Endothelial cell (in vitro differentiated cells): Measurements from ENCODE around the gene SIGLECL1. TPM values are rescaled to one million over a fixed set of nuclear protein-coding genes. Genes with fewer than 3 reads are reported as not detected.
A peak's percentile ranks its signal among the peaks of the same experiment; 100 is the strongest.

Experiments used
- DNase-seq: peaks from one replicate; pipeline ENCODE4 v3.0.0; 2021; ENCODE audit warnings: low spot score
- H3K27ac Mint-ChIP-seq: one replicate; pipeline ENCODE4 v1.8.0; 2021; ENCODE audit warnings: mixed read lengths, inconsistent platforms; ENCODE audit not compliant: unreplicated experiment
- H3K27me3 Mint-ChIP-seq: one replicate; pipeline ENCODE4 v1.8.0; 2021; ENCODE audit warnings: mild to moderate bottlenecking, moderate library complexity, mixed read lengths, inconsistent platforms; ENCODE audit not compliant: unreplicated experiment
- H3K36me3 Mint-ChIP-seq: one replicate; pipeline ENCODE4 v1.8.0; 2021; ENCODE audit warnings: mild to moderate bottlenecking, low read depth, mixed read lengths, inconsistent platforms; ENCODE audit not compliant: unreplicated experiment
- H3K4me1 Mint-ChIP-seq: one replicate; pipeline ENCODE4 v1.8.0; 2021; ENCODE audit warnings: mild to moderate bottlenecking, mixed read lengths, inconsistent platforms; ENCODE audit not compliant: unreplicated experiment
- H3K4me3 Mint-ChIP-seq: one replicate; pipeline ENCODE4 v1.8.0; 2021; ENCODE audit warnings: mild to moderate bottlenecking, mixed read lengths, inconsistent platforms; ENCODE audit not compliant: unreplicated experiment
- H3K9me3 Mint-ChIP-seq: one replicate; pipeline ENCODE4 v1.8.0; 2021; ENCODE audit warnings: mixed read lengths, inconsistent platforms; ENCODE audit not compliant: unreplicated experiment
- CTCF ChIP-seq: fragments of 200-600 bp; sonication (generic); IDR thresholded peaks from one replicate; pipeline ENCODE4 v1.5.0; 2021; ENCODE audit warnings: antibody characterized with exemption; ENCODE audit not compliant: unreplicated experiment
- total RNA-seq: library from RNA; stranded (reverse); fragmentation: NEBNext Ultra II Directional; extraction: Animal tissue kit (Norgen Biotek cat#: 25700); gene quantifications from one replicate; pipeline ENCODE4 v1.2.1, GENCODE V29; 2021; ENCODE audit not compliant: unreplicated experiment

SIGLECL1 gene
- total RNA-seq, 1 donor from 2014 or later = 2.8 TPM

DNA sequence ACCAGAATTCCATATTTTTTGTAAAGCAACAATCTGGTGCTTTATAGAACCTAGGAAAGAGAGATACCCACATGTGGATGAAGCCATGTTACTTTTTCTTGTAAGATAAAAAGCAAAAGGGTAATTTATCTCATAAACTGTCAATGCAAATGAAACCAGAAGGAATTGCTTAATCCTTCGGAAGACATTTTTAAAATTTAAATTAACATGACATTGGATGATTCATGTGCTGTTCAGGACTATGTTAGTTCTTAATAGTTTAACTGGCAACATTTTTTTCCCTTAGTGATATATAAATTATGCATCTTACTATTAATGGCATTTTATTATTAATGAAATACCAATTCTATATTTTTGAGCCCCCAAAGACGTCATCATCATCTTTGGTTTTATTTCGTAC lies 34.8 kb downstream of the SIGLECL1 start:
- Mint-ChIP-seq H3K4me3 (no peak overlapping the region), H3K4me1 (no peaks in the 10 kb centered on the region)
- TF ChIP-seq CTCF = no peak

DNA sequence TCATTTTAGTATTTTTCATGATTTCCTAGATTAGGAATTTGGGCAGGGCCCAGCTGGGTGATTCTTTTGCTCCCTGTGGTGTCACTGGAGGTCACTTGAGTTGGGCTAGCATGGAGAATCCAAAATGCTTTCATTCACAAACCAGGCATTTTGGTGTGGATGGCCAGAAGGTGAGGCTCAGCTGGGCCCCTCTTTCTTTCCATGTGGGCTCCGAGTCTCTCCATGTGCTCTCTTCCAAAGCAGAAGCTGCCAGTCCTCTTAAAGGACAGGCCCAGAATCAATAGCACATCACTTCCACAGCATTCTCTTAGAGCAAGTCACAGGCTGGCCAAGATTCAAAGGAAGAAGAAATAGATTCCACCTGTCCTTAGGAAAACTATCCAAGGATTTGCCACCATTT lies 38.8 kb downstream of the SIGLECL1 start:
- Mint-ChIP-seq H3K36me3 (no peaks in the 10 kb centered on the region), H3K27me3 (peaks cover 6% of the 10 kb centered on the region), H3K4me3 (no peak overlapping the region), H3K9me3 (no peaks in the 10 kb centered on the region), H3K27ac (no peak overlapping the region), H3K4me1 (peaks cover 24% of the 10 kb centered on the region)
- no peak for TF ChIP-seq CTCF
- no peak for DNase-seq

More for the DNA sequence above, 34.8 kb downstream of the SIGLECL1 start:
- Mint-ChIP-seq H3K9me3 (peaks cover 4% of the 10 kb centered on the region), H3K27ac (no peak overlapping the region), H3K27me3 (peaks cover 1% of the 10 kb centered on the region), H3K36me3 (no peaks in the 10 kb centered on the region)
- DNase-seq = no peak

DNA sequence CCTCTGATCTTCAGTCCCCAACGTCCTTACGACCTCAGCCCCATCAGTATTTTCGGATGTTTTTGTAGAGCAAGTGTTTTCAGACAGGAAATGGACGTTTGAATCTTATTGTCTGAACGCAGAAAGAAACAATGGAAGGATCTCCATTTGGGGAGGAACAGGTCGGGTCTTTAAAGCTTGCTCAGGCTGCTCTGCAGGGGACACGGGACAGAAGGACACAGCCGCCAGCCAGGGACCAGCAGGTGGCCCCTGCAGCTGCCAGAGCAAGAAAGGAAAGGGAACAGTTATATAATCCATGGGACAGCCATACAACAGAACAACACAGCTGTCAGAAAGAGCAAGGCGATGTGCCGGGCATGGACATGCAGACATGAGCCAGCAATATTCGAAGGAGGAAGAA lies 42.1 kb downstream of the SIGLECL1 start:
- no peak for DNase-seq
- no peaks in the 10 kb centered on the region for H3K36me3 Mint-ChIP-seq
- H3K27me3 Mint-ChIP-seq = peaks cover 9% of the 10 kb centered on the region
- peak overlapping the region; percentile 82 for H3K27ac Mint-ChIP-seq
- H3K4me1 Mint-ChIP-seq = peaks cover 28% of the 10 kb centered on the region
- H3K4me3 Mint-ChIP-seq = peak overlapping the region; percentile 62
- no peaks in the 10 kb centered on the region for H3K9me3 Mint-ChIP-seq
- no peak for TF ChIP-seq CTCF

DNA sequence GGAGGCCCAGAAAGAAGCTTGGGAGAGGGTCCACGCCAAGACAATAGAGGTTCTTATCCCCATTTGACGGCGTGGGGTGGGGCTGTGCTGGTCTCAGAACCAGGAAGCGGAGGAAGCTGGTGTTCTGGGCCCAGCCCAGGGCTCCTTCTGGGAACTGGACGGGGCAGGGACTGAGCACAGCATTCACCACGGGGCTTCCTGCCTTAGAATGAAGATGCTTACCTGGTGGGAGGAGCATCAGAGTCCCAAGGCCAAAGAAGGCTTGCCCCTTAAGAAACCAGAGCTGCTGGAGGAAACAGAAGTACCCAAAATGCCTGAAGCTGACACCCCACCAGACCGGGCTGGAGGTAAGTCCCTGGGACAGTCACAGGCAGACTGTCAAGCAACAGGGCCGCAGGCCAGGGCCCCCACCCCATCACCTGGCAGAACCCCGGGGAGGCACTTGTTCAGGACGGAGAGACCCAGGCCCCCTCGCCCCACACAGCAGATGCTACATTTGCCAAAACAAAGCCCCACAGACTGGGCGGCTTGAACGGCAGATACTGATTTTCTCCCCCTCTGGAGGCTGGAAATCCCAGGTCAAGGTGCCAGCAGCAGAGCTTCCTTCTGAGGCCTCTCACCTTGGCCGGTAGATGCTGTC lies 42.8 kb downstream of the SIGLECL1 start:
- H3K27me3 Mint-ChIP-seq = peaks cover 9% of the 10 kb centered on the region
- peak overlapping the region; percentile 51 for H3K4me3 Mint-ChIP-seq
- no peak for TF ChIP-seq CTCF
- no peaks in the 10 kb centered on the region for H3K9me3 Mint-ChIP-seq
- peak overlapping the region; percentile 82 for H3K27ac Mint-ChIP-seq
- H3K4me1 Mint-ChIP-seq = peaks cover 28% of the 10 kb centered on the region
- DNase-seq = no peak
- H3K36me3 Mint-ChIP-seq = no peaks in the 10 kb centered on the region

GRCh38 chr19:51294211-51294976 lies 43.5 kb downstream of the SIGLECL1 start:
- no peak for TF ChIP-seq CTCF
- Mint-ChIP-seq H3K4me1 (peaks cover 28% of the 10 kb centered on the region), H3K27me3 (peaks cover 9% of the 10 kb centered on the region), H3K36me3 (no peaks in the 10 kb centered on the region), H3K9me3 (no peaks in the 10 kb centered on the region), H3K27ac (no peak overlapping the region), H3K4me3 (peak overlapping the region; percentile 51)
- no peak for DNase-seq
